Measurements from ENCODE around the gene MBNL2.

MBNL2 gene

DNA sequence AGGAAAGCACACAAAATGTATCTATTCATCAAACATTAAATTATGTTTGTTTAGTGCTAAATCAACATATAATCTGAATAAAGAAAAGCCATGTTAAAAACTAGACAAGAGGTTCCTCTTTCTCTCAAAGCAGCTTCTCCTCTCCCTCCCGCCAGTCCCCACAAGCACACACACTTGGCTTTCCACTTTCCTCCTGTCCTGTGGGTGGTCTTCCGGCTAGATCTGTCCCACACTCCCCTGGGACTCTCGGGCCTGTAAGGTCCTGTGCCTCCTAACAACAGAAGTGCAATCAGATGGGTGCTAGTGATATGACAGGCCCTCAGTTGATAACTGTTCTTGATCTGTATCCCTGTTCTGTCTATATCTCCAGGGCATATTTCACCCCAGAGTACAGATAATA lies 166.2 kb downstream of the MBNL2 start:
- WGBS, 2 donors (ENCODE audit: extremely low coverage in 2 of 2, insufficient read length in 2 of 2, insufficient replicate concordance in 1 of 2): no CpG with 5 or more reads among the region's 3 CpGs
- no peak for DNase-seq (ENCODE audit: low spot score)
- no peaks in the 10 kb centered on the region for H3K27me3 ChIP-seq (ENCODE audit: control insufficient read depth in 3 of 3, insufficient read depth in 3 of 3, low read depth in 1 of 3, low read length in 3 of 3)

DNA sequence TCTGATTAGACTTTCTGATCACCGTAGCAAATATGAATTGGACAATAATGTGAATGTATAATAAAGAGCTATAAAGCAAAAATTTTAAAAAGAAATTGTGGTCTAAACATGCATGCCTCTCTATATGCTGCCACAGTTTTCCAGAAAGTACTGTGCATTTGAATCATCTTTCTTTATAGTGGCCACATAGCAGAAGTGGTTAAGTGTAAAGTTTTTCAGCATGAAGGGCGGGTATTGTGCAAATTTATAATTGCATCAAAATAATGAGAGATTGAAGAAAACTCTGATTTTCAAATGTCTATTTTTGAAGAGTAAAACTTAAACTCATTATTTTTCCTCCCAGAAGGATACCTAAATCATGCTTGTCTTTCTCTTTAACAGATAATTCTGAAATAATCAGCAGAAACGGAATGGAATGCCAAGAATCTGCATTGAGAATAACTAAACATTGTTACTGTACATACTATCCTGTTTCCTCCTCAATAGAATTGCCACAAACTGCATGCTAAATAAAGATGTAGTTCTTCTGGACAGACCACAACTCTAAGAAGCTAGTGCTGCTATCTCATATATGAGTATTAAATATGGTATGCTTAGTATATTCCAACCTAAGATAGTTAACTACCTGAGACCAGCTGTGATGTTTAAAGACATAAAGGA lies 168.9 kb downstream of the MBNL2 start:
- Histone ChIP-seq H2AFZ (ENCODE audit: low read length) (no peak overlapping the region), H3K4me2 (ENCODE audit: insufficient read depth, low read length, poor library complexity, severe bottlenecking) (no peak overlapping the region), H2BK120ac (ENCODE audit: low read depth, low read length) (no peak overlapping the region), H3K27ac (replicated peaks; ENCODE audit: low read length) (no peak overlapping the region), H3K23ac (ENCODE audit: low read depth, low read length, poor library complexity) (no peak overlapping the region), H3K9ac (ENCODE audit: low read depth, low read length, poor library complexity) (no peak overlapping the region), H3K18ac (ENCODE audit: low read length) (no peak overlapping the region), H4K91ac (ENCODE audit: low read depth, low read length, poor library complexity) (no peak overlapping the region), H3K9me3 (replicated peaks in 1 of 2; ENCODE audit: control insufficient read depth in 2 of 2, insufficient read depth in 1 of 2, low read depth in 1 of 2, low read length in 2 of 2) (no peaks in the 10 kb centered on the region), H3K4me1 (ENCODE audit: control insufficient read depth in 2 of 2, insufficient read depth in 1 of 2, low read depth in 1 of 2, low read length in 2 of 2) (no peaks in the 10 kb centered on the region), H3K4me3 (ENCODE audit: low read length in 2 of 2) (no peak overlapping the region), H3K79me1 (ENCODE audit: low read depth, low read length) (no peaks in the 10 kb centered on the region), H4K8ac (ENCODE audit: low read depth, low read length) (no peak overlapping the region), H2BK15ac (ENCODE audit: low read length) (no peak overlapping the region), H3K14ac (ENCODE audit: low read length) (no peak overlapping the region), H3K27me3 (ENCODE audit: control insufficient read depth in 3 of 3, insufficient read depth in 3 of 3, low read depth in 1 of 3, low read length in 3 of 3) (no peaks in the 10 kb centered on the region), H3K4ac (ENCODE audit: low read length) (no peak overlapping the region), H2BK5ac (ENCODE audit: low read length) (no peak overlapping the region), H3K36me3 (replicated peaks in 1 of 2; ENCODE audit: control insufficient read depth in 2 of 2, insufficient read depth in 2 of 2, low read length in 2 of 2) (peaks cover 5 to 9% of the 10 kb centered on the region in 2 donors), H2BK12ac (ENCODE audit: low read length) (no peak overlapping the region), H2AK5ac (ENCODE audit: low read depth, low read length) (no peak overlapping the region)
- DNase-seq (ENCODE audit: low spot score): no peak
- WGBS, 2 donors (ENCODE audit: extremely low coverage in 2 of 2, insufficient read length in 2 of 2, insufficient replicate concordance in 1 of 2): no CpG with 5 or more reads among the region's 3 CpGs

More for the DNA sequence above, 166.2 kb downstream of the MBNL2 start:
- H3K4ac ChIP-seq (ENCODE audit: low read length): no peak overlapping the region
- H2AFZ ChIP-seq (ENCODE audit: low read length): no peak overlapping the region
- no peak overlapping the region for H2BK5ac ChIP-seq (ENCODE audit: low read length)
- H3K4me3 ChIP-seq (ENCODE audit: low read length in 2 of 2): no peak overlapping the region
- no peak overlapping the region for H3K18ac ChIP-seq (ENCODE audit: low read length)
- H3K14ac ChIP-seq (ENCODE audit: low read length): no peak overlapping the region
- H2BK120ac ChIP-seq (ENCODE audit: low read depth, low read length): no peak overlapping the region
- peaks cover 5 to 9% of the 10 kb centered on the region in 2 donors for H3K36me3 ChIP-seq (replicated peaks in 1 of 2; ENCODE audit: control insufficient read depth in 2 of 2, insufficient read depth in 2 of 2, low read length in 2 of 2)
- no peaks in the 10 kb centered on the region for H3K79me1 ChIP-seq (ENCODE audit: low read depth, low read length)
- H3K9me3 ChIP-seq (replicated peaks in 1 of 2; ENCODE audit: control insufficient read depth in 2 of 2, insufficient read depth in 1 of 2, low read depth in 1 of 2, low read length in 2 of 2): no peaks in the 10 kb centered on the region
- no peak overlapping the region for H3K9ac ChIP-seq (ENCODE audit: low read depth, low read length, poor library complexity)
- no peak overlapping the region for H4K8ac ChIP-seq (ENCODE audit: low read depth, low read length)
- no peak overlapping the region for H2AK5ac ChIP-seq (ENCODE audit: low read depth, low read length)
- no peak overlapping the region for H4K91ac ChIP-seq (ENCODE audit: low read depth, low read length, poor library complexity)
- H3K4me1 ChIP-seq (ENCODE audit: control insufficient read depth in 2 of 2, insufficient read depth in 1 of 2, low read depth in 1 of 2, low read length in 2 of 2): no peaks in the 10 kb centered on the region
- H2BK15ac ChIP-seq (ENCODE audit: low read length): no peak overlapping the region
- H3K4me2 ChIP-seq (ENCODE audit: insufficient read depth, low read length, poor library complexity, severe bottlenecking): no peak overlapping the region
- no peak overlapping the region for H3K23ac ChIP-seq (ENCODE audit: low read depth, low read length, poor library complexity)
- no peak overlapping the region for H2BK12ac ChIP-seq (ENCODE audit: low read length)
- no peak overlapping the region for H3K27ac ChIP-seq (replicated peaks; ENCODE audit: low read length)

DNA sequence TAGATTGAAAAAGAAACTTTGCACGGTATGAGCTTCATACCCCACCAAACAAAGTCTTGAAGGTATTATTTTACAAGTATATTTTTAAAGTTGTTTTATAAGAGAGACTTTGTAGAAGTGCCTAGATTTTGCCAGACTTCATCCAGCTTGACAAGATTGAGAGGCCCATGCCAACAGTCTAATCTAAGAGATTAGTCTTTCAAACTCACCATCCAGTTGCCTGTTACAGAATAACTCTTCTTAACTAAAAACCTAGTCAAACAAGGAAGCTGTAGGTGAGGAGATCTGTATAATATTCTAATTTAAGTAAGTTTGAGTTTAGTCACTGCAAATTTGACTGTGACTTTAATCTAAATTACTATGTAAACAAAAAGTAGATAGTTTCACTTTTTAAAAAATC lies 169.9 kb downstream of the MBNL2 start:
- H3K9me3 ChIP-seq (replicated peaks in 1 of 2; ENCODE audit: control insufficient read depth in 2 of 2, insufficient read depth in 1 of 2, low read depth in 1 of 2, low read length in 2 of 2): no peaks in the 10 kb centered on the region
- H3K79me1 ChIP-seq (ENCODE audit: low read depth, low read length): no peaks in the 10 kb centered on the region
- no peak overlapping the region for H3K14ac ChIP-seq (ENCODE audit: low read length)
- no peak overlapping the region for H3K4me3 ChIP-seq (ENCODE audit: low read length in 2 of 2)
- H2BK120ac ChIP-seq (ENCODE audit: low read depth, low read length): no peak overlapping the region
- H3K18ac ChIP-seq (ENCODE audit: low read length): no peak overlapping the region
- no peak overlapping the region for H2AFZ ChIP-seq (ENCODE audit: low read length)
- H2BK12ac ChIP-seq (ENCODE audit: low read length): no peak overlapping the region
- H3K23ac ChIP-seq (ENCODE audit: low read depth, low read length, poor library complexity): no peak overlapping the region
- H4K8ac ChIP-seq (ENCODE audit: low read depth, low read length): no peak overlapping the region
- H3K4me1 ChIP-seq (ENCODE audit: control insufficient read depth in 2 of 2, insufficient read depth in 1 of 2, low read depth in 1 of 2, low read length in 2 of 2): no peaks in the 10 kb centered on the region
- peaks cover 5 to 9% of the 10 kb centered on the region in 2 donors for H3K36me3 ChIP-seq (replicated peaks in 1 of 2; ENCODE audit: control insufficient read depth in 2 of 2, insufficient read depth in 2 of 2, low read length in 2 of 2)
- H2AK5ac ChIP-seq (ENCODE audit: low read depth, low read length): no peak overlapping the region
- no CpG with 5 or more reads among the region's 1 CpG for WGBS, 2 donors (ENCODE audit: extremely low coverage in 2 of 2, insufficient read length in 2 of 2, insufficient replicate concordance in 1 of 2)
- no peak overlapping the region for H2BK5ac ChIP-seq (ENCODE audit: low read length)
- no peak overlapping the region for H4K91ac ChIP-seq (ENCODE audit: low read depth, low read length, poor library complexity)
- no peaks in the 10 kb centered on the region for H3K27me3 ChIP-seq (ENCODE audit: control insufficient read depth in 3 of 3, insufficient read depth in 3 of 3, low read depth in 1 of 3, low read length in 3 of 3)
- no peak overlapping the region for H3K4me2 ChIP-seq (ENCODE audit: insufficient read depth, low read length, poor library complexity, severe bottlenecking)
- no peak overlapping the region for H2BK15ac ChIP-seq (ENCODE audit: low read length)
- no peak overlapping the region for H3K27ac ChIP-seq (replicated peaks; ENCODE audit: low read length)
- DNase-seq (ENCODE audit: low spot score): no peak
- H3K9ac ChIP-seq (ENCODE audit: low read depth, low read length, poor library complexity): no peak overlapping the region
- H3K4ac ChIP-seq (ENCODE audit: low read length): no peak overlapping the region

- no peak overlapping the region for H4K8ac ChIP-seq (ENCODE audit: low read depth, low read length)
Measured at GRCh38 chr13:97394542-97394941, 172.4 kb downstream of the MBNL2 start.

More at GRCh38 chr13:97394542-97394941, 172.4 kb downstream of the MBNL2 start:
- H3K36me3 ChIP-seq (replicated peaks in 1 of 2; ENCODE audit: control insufficient read depth in 2 of 2, insufficient read depth in 2 of 2, low read length in 2 of 2): peaks cover 0 to 9% of the 10 kb centered on the region in 2 donors
- H2BK120ac ChIP-seq (ENCODE audit: low read depth, low read length): no peak overlapping the region
- H2BK5ac ChIP-seq (ENCODE audit: low read length): no peak overlapping the region
- DNase-seq (ENCODE audit: low spot score): no peak
- H3K4me1 ChIP-seq (ENCODE audit: control insufficient read depth in 2 of 2, insufficient read depth in 1 of 2, low read depth in 1 of 2, low read length in 2 of 2): no peaks in the 10 kb centered on the region
- H2BK12ac ChIP-seq (ENCODE audit: low read length): no peak overlapping the region
- no peak overlapping the region for H2BK15ac ChIP-seq (ENCODE audit: low read length)
- H4K91ac ChIP-seq (ENCODE audit: low read depth, low read length, poor library complexity): no peak overlapping the region
- no peak overlapping the region for H2AFZ ChIP-seq (ENCODE audit: low read length)
- no peak overlapping the region for H2AK5ac ChIP-seq (ENCODE audit: low read depth, low read length)
- H3K9ac ChIP-seq (ENCODE audit: low read depth, low read length, poor library complexity): no peak overlapping the region
- no peak overlapping the region for H3K4me3 ChIP-seq (ENCODE audit: low read length in 2 of 2)
- no peak overlapping the region for H3K27ac ChIP-seq (replicated peaks; ENCODE audit: low read length)
- no peak overlapping the region for H3K4me2 ChIP-seq (ENCODE audit: insufficient read depth, low read length, poor library complexity, severe bottlenecking)
- H3K9me3 ChIP-seq (replicated peaks in 1 of 2; ENCODE audit: control insufficient read depth in 2 of 2, insufficient read depth in 1 of 2, low read depth in 1 of 2, low read length in 2 of 2): no peaks in the 10 kb centered on the region
- no peak overlapping the region for H3K23ac ChIP-seq (ENCODE audit: low read depth, low read length, poor library complexity)
- no peaks in the 10 kb centered on the region for H3K27me3 ChIP-seq (ENCODE audit: control insufficient read depth in 3 of 3, insufficient read depth in 3 of 3, low read depth in 1 of 3, low read length in 3 of 3)
- no peaks in the 10 kb centered on the region for H3K79me1 ChIP-seq (ENCODE audit: low read depth, low read length)
- no peak overlapping the region for H3K14ac ChIP-seq (ENCODE audit: low read length)
- no peak overlapping the region for H3K18ac ChIP-seq (ENCODE audit: low read length)
- H3K4ac ChIP-seq (ENCODE audit: low read length): no peak overlapping the region

Data from neuronal stem cell (in vitro differentiated cells).